HCT116 (cell line): ENCODE results near the gene SCAF8. TPM values are rescaled to one million over a fixed set of nuclear protein-coding genes. Genes with fewer than 3 reads are reported as not detected.

ENCODE experiments used
- ATAC-seq: fragments of 200-7000 bp; cut with Tn5 transposase; 2 replicates; pipeline ENCODE4 v1.9.1; 2020; ENCODE audit warnings: mild to moderate bottlenecking, moderate library complexity
- BruUV-seq: library from RNA; stranded (reverse); fragments of 400-500 nt; replicated peaks from 2 replicates; lab custom pipeline; 2021; lab: Mats Ljungman, UMichigan
- CTCF ChIA-PET: fragments of 300-600 bp; sonication (Branson Sonifier 250); formaldehyde crosslinking; loops from one replicate; lab custom pipeline; 2021; ENCODE audit warnings: antibody characterized with exemption; lab: Charles Lee
- POLR2A ChIA-PET: fragments of 300-600, 350-600 bp; sonication (Branson Sonifier 250); formaldehyde crosslinking; loops from one replicate; lab custom pipeline; 2021; ENCODE audit warnings: antibody characterized with exemption; lab: Charles Lee
- RAD21 ChIA-PET, 2 experiments: fragments of 300-600 bp; sonication (Branson Sonifier 250); formaldehyde crosslinking; loops; one replicate each; lab custom pipeline; 2023; ENCODE audit warnings: low total read pairs in 2 of 2; ENCODE audit not compliant: uncharacterized antibody in 2 of 2, unreplicated experiment in 2 of 2, low non-redundant PET in 1 of 2; lab: Charles Lee
- DNase-seq: peaks from one replicate; pipeline ENCODE4 v3.0.0-alpha.2; 2010; ENCODE audit warnings: low read depth, low spot score
- H2AFZ ChIP-seq: fragments of 200-600 bp; shearing (Covaris generic), sonication (generic); 2 replicates; pipeline ENCODE4 v1.6.1; 2017; ENCODE audit warnings: low read depth, mixed run types, mixed read lengths, antibody characterized with exemption, low read length; ENCODE audit not compliant: poor library complexity, severe bottlenecking
- H3K27ac ChIP-seq: 2 replicates; pipeline ENCODE4 v1.5.1; 2012; ENCODE audit warnings: low read depth, low read length
- H3K27me3 ChIP-seq: fragments of 200-600 bp; sonication (generic); 2 replicates; pipeline ENCODE4 v1.6.1; 2016; ENCODE audit warnings: mixed run types, low read length, mixed read lengths; ENCODE audit not compliant: insufficient read depth
- H3K36me3 ChIP-seq, 2 experiments: fragments of 200-500 bp in 1 of 2; fragments of 200-600 bp in 1 of 2; sonication (Bioruptor generic) in 1 of 2; sonication (generic) in 1 of 2; 2 replicates each; pipeline versions ENCODE4 v1.5.1 to v1.6.1; 2014 to 2016; ENCODE audit warnings: low read length in 2 of 2, inconsistent platforms in 1 of 2, mixed read lengths in 1 of 2, mixed run types in 1 of 2; ENCODE audit not compliant: insufficient read depth in 2 of 2, control insufficient read depth in 1 of 2
- H3K4me1 ChIP-seq, 2 experiments: fragments of 200-600 bp in 1 of 2; sonication (generic) in 1 of 2; 2 replicates each; pipeline versions ENCODE4 v1.5.1 to v1.6.1; 2012 to 2017; ENCODE audit warnings: low read length in 2 of 2, inconsistent platforms in 1 of 2, mild to moderate bottlenecking in 1 of 2, mixed read lengths in 1 of 2, mixed run types in 1 of 2, moderate library complexity in 1 of 2; ENCODE audit not compliant: insufficient read depth in 2 of 2, control insufficient read depth in 1 of 2
- H3K4me2 ChIP-seq: fragments of 200-600 bp; sonication (generic); 2 replicates; pipeline ENCODE4 v1.6.1; 2017; ENCODE audit warnings: mixed run types, low read length, mixed read lengths
- H3K4me3 ChIP-seq, 2 experiments: fragments of 200-600 bp in 1 of 2; sonication (generic) in 1 of 2; replicated peaks in 1 of 2; 2 replicates each; pipeline ENCODE4 v1.5.1; 2011 to 2016; ENCODE audit warnings: low read length in 2 of 2, control low read depth in 1 of 2, low read depth in 1 of 2, mild to moderate bottlenecking in 1 of 2, mixed read lengths in 1 of 2, mixed run types in 1 of 2
- H3K79me2 ChIP-seq: fragments of 200-600 bp; sonication (generic); 2 replicates; pipeline ENCODE4 v1.6.1; 2017; ENCODE audit warnings: mild to moderate bottlenecking, mixed run types, low read length, moderate library complexity, mixed read lengths; ENCODE audit not compliant: insufficient read depth
- H3K9ac ChIP-seq: fragments of 200-600 bp; sonication (generic); 2 replicates; pipeline ENCODE4 v1.6.1; 2016; ENCODE audit warnings: low read length, mixed read lengths
- H3K9me2 ChIP-seq: fragments of 200-600 bp; sonication (generic), shearing (Covaris generic); 2 replicates; pipeline ENCODE4 v1.6.1; 2017; ENCODE audit warnings: mixed run types, mild to moderate bottlenecking, moderate library complexity; ENCODE audit not compliant: insufficient read depth
- H3K9me3 ChIP-seq, 2 experiments: fragments of 200-500 bp in 1 of 2; fragments of 200-600 bp in 1 of 2; sonication (Bioruptor generic) in 1 of 2; sonication (generic) in 1 of 2; 2 replicates each; pipeline ENCODE4 v1.6.1; 2014 to 2017; ENCODE audit warnings: low read length in 2 of 2, mixed read lengths in 2 of 2, inconsistent platforms in 1 of 2, low read depth in 1 of 2, mild to moderate bottlenecking in 1 of 2, mixed run types in 1 of 2, moderate library complexity in 1 of 2; ENCODE audit not compliant: control insufficient read depth in 1 of 2, insufficient read depth in 1 of 2
- H4K20me1 ChIP-seq: fragments of 200-600 bp; sonication (generic), shearing (Covaris generic); 2 replicates; pipeline ENCODE4 v1.6.1; 2017; ENCODE audit warnings: mixed run types, mild to moderate bottlenecking, moderate library complexity; ENCODE audit not compliant: insufficient read depth
- CTCF ChIP-seq, 3 experiments: fragments of 200-600 bp in 1 of 3; sonication (generic) in 1 of 3; IDR thresholded peaks in 2 of 3; conservative IDR thresholded peaks in 1 of 3; 2 replicates each; pipeline ENCODE4 v1.5.1; 2012 to 2017; ENCODE audit warnings: low read depth in 2 of 3, low read length in 2 of 3, antibody characterized with exemption in 1 of 3, borderline replicate concordance in 1 of 3, control low read depth in 1 of 3, mild to moderate bottlenecking in 1 of 3, mixed read lengths in 1 of 3, mixed run types in 1 of 3, moderate library complexity in 1 of 3; ENCODE audit not compliant: insufficient read depth in 1 of 3
- EZH2 ChIP-seq: fragments of 200-600 bp; sonication (generic); IDR thresholded peaks from 2 replicates; pipeline ENCODE4 v1.6.1; 2017; ENCODE audit warnings: antibody characterized with exemption, mixed run types
- FOSL1 ChIP-seq: IDR thresholded peaks from 2 replicates; pipeline ENCODE4 v1.6.1; 2012; ENCODE audit warnings: low read depth
- MAX ChIP-seq: IDR thresholded peaks from 2 replicates; pipeline ENCODE4 v1.6.1; 2012
- POLR2A ChIP-seq: IDR thresholded peaks from 2 replicates; pipeline ENCODE4 v1.7.0; 2011; ENCODE audit warnings: borderline replicate concordance; ENCODE audit not compliant: insufficient read depth, insufficient read length; ENCODE audit errors: extremely low read depth
- POLR2AphosphoS5 ChIP-seq: IDR thresholded peaks from 2 replicates; pipeline ENCODE4 v1.6.1; 2011; ENCODE audit warnings: mild to moderate bottlenecking, low read depth, low read length, moderate library complexity
- RAD21 ChIP-seq: IDR thresholded peaks from 2 replicates; pipeline ENCODE4 v1.6.1; 2012; ENCODE audit warnings: low read depth, mild to moderate bottlenecking
- SIN3A ChIP-seq: IDR thresholded peaks from 2 replicates; pipeline ENCODE4 v1.6.1; 2012; ENCODE audit warnings: low read depth
- SP1 ChIP-seq: IDR thresholded peaks from 2 replicates; pipeline ENCODE4 v1.6.1; 2012; ENCODE audit warnings: low read depth
- ZBTB33 ChIP-seq: IDR thresholded peaks from 2 replicates; pipeline ENCODE4 v1.6.1; 2011; ENCODE audit warnings: mild to moderate bottlenecking, low read length, moderate library complexity; ENCODE audit not compliant: insufficient replicate concordance; ENCODE audit errors: extremely low read depth
- ZFX ChIP-seq: fragments of 450-650 bp; IDR thresholded peaks from 2 replicates; pipeline ENCODE4 v1.6.1; 2017
- ZNF274 ChIP-seq: fragments of 200-500 bp; sonication (Bioruptor generic); IDR thresholded peaks from 2 replicates; pipeline ENCODE4 v1.6.1; 2014; ENCODE audit warnings: mild to moderate bottlenecking, low read depth, low read length, inconsistent platforms
- intact Hi-C: fragments of 100-400 bp; cut with micrococcal nuclease; formaldehyde crosslinking; loops from 2 replicates; pipeline ENCODE4 v1.10.0; 2022
- total RNA-seq: library from RNA; stranded (reverse); gene quantifications from one replicate; pipeline ENCODE4 v1.2.1, GENCODE V29; 2021; ENCODE audit not compliant: unreplicated experiment

SCAF8 gene
- total RNA-seq, 1 experiment from 2014 or later, result 34.6 TPM

GRCh38 chr6:154754152-154754551 is 20.9 kb downstream of the SCAF8 start:
- POLR2A ChIA-PET, result interaction anchor here (1.5 kb wide), 1 partner anchor 20 kb away, joined by 4 read pairs; no protein-coding TSS in a partner anchor
- ATAC-seq, result no peak
- no peak overlapping the region for H3K27ac ChIP-seq
- no peak for TF ChIP-seq RAD21
- TF ChIP-seq FOSL1, result no peak
- TF ChIP-seq EZH2, result no peak
- no peak for TF ChIP-seq SIN3A
- TF ChIP-seq CTCF (IDR thresholded peaks at IDR 0.05 in 2 of 3, conservative IDR thresholded peaks at IDR 0.05 in 1 of 3; ENCODE audit: borderline replicate concordance in 1 of 3, insufficient read depth in 1 of 3, low read depth in 2 of 3, low read length in 2 of 3), result no peak
- no peak for TF ChIP-seq SP1
- no peak for TF ChIP-seq ZFX
- TF ChIP-seq POLR2AphosphoS5, result no peak
- TF ChIP-seq ZNF274, result no peak
- TF ChIP-seq MAX, result no peak
- TF ChIP-seq POLR2A, result no peak
- no peak for TF ChIP-seq ZBTB33
- TF ChIP-seq, all 23 proteins: peak for 0
- H3K4me1 ChIP-seq, result no peaks in the 10 kb centered on the region
- RAD21 ChIA-PET, result no interaction called here
- no peak overlapping the region for H3K4me2 ChIP-seq
- H3K4me3 ChIP-seq, result no peak overlapping the region
- no peaks in the 10 kb centered on the region for H3K36me3 ChIP-seq
- no TSS peak for BruUV-seq
- CTCF ChIA-PET, result no interaction called here
- no peaks in the 10 kb centered on the region for H3K9me3 ChIP-seq
- H3K27me3 ChIP-seq, result no peaks in the 10 kb centered on the region
- H3K9ac ChIP-seq, result no peak overlapping the region
- H3K79me2 ChIP-seq, result peaks cover 100% of the 10 kb centered on the region
- intact Hi-C loops, result no loop called here
- H4K20me1 ChIP-seq, result peaks cover 35% of the 10 kb centered on the region; the same call in 1 of the 2 replicates
- no peaks in the 10 kb centered on the region for H3K9me2 ChIP-seq
- H2AFZ ChIP-seq, result no peak overlapping the region
- no peak for DNase-seq
